ENCODE results near the gene LSP1. TPM values are rescaled to one million over a fixed set of nuclear protein-coding genes. Genes with fewer than 3 reads are reported as not detected.

LSP1 gene
- polyA plus RNA-seq, 1 donor, result 54.4 TPM

- no peak for DNase-seq (ENCODE audit: low read depth)
These were observed 28.5 kb upstream of the LSP1 start for GRCh38 chr11:1824221-1825038.

DNA sequence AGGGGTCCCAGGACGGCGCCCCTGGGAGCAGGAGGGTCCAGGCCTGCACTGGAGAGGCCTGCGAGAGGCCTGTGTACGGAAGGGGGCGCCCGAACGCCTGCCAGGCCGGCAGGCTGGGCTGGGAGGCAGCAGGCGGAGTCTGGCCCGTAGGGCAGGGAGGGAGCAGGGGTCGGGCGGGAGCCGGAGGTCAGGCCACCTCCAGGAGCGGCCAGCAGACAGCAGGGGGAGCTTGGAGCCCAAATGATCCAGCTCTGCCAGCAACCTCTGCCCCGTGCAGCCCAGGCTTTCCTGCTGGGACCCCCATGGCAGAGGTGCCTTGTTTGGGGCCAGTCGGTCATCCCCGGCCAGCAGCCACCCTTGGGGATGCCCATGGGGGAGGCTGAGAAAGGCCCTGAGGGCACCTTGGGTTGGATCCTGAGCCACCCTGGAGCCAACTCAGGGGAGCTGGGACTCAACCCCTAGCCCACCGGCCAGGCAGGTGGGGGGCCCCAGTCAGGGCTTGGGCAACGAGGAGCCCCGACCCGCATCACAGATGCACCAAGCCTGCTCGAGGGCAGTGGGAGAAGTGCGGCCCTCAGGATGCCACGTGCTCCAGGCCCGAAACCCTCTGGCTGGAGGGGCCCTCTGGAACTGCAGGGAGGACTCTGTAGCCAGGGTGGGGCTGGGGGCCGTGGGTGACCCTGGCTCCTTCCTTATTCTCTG lies 27.7 kb upstream of the LSP1 start:
- no peak for DNase-seq (ENCODE audit: low read depth)

- no peak for DNase-seq (ENCODE audit: low read depth)
These were observed 27.0 kb upstream of the LSP1 start for GRCh38 chr11:1825785-1826451.

DNA sequence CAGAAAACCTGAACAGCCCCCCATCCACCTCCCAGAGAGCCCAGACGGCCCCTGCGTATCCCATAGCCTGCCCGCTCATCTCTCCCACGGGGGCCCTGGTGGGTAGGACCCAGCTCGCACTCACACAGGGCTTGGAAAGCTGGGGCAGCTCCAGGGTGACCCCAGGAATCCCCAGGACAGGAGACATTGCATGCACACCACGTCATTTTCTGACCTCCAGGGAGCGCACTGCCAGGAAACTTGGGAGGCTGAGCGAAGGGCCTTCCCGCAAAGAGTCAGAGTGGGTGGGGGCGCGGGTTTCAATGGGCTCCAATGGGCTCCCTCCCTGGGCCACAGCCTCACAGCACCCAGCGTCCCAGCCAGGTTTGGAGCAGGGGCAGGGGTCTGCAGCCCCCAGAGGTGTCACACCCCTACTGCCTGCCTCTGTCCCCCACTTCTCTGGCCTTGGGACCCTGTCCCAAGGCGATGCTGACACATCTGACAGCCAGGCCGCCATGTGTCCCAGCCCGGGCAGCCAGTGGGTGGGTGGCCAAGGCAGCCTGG lies 26.3 kb upstream of the LSP1 start:
- DNase-seq (ENCODE audit: low read depth), result no peak

- no peak for DNase-seq (ENCODE audit: low read depth)
These were observed 25.6 kb upstream of the LSP1 start for GRCh38 chr11:1827095-1827813.

DNA sequence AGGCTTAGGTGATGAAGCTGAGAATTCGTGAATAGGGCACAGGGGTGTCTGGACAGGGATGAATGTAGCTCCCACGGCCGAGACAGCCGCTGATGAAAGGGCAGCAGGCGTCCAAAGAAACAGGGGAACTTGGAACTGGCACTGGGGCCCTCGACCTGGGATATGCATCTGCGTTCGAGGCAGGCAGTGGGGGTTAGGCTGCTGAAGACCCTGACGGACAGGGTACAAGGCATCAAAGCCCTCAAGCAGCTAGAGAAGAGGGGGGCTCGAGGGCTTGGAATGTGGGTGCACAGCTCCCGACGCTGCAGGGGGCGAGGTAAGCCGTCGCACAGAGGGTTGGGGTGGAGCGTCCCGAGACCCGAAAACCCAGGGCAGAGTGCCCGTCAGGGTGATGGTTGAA lies 25.0 kb upstream of the LSP1 start:
- DNase-seq (ENCODE audit: low read depth), result no peak

- DNase-seq (ENCODE audit: low read depth), result no peak
These were observed 24.3 kb upstream of the LSP1 start for GRCh38 chr11:1828542-1828941.

DNA sequence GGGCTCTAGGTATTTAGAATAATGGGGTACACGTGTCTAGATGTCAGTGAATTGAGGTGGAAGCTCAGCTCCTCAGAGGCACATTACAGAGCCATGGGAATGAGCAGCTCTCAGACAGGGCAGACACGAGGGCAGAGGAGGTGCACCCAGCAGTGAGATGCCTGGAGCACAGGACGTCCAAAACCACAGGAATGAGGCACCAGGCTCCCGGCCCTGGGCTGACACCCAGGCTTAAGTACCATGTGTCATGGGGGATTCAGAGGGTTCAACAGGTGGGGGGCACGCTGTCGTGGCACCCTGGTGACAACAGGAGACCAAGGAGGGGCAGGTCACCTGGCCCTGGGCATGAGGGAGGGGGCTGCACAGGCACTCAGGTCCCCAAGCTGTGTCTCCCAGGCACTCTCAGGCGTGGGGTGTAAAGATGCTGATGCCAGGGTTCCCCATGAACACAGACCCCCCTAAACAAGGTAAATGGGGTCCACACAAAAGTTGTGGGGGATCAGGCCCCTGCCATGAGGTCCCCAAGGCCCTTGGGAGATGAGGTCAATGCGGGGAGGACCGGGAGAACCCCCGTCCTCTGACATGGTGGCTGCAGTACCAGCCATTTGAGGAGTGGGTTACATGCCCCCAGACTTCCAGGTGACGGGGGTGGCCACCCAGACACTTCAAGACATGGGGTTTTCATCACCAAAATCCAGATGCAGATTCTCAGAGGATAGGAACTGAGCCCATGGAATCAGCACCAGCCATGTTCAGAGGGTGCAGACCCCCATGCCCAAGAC lies 23.7 kb upstream of the LSP1 start:
- no peak for DNase-seq (ENCODE audit: low read depth)

DNA sequence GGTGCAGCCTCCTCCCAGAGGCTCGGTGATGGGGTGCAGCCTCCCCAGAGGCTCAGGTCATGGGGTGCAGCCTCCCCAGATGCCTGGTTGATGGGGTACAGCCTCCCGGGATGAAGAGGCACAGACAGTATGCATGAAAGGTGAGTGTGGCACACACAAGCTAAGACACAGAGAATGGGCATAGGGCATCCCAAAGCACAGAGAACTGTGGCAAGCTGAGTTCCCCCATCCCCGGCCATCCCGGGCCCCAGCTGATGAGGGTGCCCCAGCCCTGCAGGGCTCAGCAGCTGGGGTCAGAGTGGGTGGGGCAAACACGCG lies 22.9 kb upstream of the LSP1 start:
- DNase-seq (ENCODE audit: low read depth), result no peak

DNA sequence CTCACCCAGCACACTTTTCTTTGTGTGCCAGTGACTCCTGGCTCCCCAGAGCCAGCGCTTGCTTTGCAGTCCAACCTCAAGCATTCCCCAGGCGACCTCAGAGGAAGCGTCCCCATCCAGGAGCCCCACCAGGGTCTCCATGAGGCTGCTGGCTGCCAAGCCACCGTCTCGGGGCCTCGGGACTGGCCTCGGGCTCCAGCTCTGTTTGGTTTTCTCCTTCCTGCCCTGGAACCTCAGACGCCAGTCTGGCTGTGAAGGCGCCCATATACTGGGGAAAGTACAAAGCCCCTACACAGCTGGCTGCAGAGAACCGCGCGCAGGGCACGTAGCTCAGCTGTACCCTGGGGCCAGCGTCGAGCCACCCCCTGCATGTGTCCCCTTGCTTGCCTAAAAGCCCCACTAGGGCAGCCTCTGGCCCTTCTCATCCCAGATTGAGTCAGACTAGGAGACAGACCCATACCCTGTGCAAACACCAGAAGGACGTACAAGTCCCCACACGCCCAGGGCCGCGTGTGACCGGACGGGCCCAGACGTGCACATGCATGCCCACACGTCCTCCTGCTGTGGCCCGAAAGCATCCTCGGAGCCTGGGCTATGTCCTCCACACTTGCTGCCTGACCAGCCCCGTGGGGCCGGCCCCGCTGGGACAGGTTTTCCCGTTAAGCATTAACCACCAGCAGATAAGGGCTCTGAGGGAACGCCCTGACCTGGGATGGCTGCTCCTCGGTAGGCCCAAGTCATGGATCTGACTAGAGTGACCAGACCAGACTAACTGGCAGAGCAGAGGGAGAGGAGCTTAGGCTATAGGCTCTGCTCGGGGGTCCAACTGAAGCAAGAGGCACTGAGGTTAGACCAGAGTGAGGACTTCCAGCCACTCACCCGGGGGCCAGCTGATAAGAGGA lies 22.3 kb upstream of the LSP1 start:
- no peak for DNase-seq (ENCODE audit: low read depth)

- no peak for DNase-seq (ENCODE audit: low read depth)
These were observed 21.3 kb upstream of the LSP1 start for GRCh38 chr11:1831338-1832210.

DNA sequence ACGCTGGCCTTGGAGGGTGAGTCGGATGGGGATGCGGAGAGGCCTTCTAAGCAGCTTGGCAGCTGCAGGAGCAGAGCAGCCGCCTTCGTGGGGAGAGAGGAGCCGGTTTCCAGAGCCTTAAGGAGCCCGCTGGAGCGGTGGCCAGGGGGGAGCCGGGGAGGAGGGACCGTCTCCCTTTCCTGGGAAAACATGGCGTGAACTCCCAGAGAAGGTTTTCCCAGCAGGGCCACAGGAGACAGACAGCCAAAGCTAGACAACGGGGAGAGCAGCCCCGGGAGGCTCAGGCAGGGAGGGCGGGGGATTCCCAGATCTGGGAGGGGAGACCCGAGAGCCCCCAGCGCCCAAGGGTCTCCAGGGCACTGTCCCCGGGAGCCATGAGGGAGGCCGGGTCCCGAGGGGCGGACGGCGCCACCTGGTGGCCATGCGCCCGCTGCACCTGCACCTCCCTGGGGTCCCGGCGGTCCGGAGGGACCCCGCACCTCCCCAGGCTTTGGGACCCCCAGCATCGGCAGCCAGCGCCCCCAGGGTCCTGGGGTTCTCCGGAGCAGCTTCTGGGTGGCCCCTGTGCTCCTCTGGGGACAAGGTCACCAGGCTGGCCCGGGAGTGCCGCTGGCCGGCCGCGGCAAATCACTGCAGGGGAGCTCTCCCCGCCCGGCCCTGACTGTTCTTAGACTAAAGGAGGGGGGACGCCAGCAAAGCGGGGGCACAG lies 20.5 kb upstream of the LSP1 start:
- DNase-seq (ENCODE audit: low read depth), result no peak

DNA sequence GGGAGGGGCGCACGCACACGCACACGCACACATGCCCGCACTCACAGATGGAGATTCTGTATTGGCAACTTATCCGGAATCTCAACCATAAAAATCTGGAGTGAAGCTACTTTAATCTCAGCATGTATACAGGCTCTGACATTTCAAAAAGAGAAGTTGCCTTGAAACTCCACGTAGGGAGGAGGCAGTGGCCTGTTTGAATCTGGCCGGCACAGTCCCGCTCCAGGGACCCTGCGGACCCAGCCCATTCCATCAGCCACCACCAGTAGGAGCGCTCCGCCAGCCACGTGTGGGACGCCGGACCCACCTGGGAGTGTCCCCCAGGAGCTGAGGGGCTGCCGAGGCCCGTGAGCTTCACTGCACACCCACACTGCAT lies 20.0 kb upstream of the LSP1 start:
- DNase-seq (ENCODE audit: low read depth), result no peak

DNA sequence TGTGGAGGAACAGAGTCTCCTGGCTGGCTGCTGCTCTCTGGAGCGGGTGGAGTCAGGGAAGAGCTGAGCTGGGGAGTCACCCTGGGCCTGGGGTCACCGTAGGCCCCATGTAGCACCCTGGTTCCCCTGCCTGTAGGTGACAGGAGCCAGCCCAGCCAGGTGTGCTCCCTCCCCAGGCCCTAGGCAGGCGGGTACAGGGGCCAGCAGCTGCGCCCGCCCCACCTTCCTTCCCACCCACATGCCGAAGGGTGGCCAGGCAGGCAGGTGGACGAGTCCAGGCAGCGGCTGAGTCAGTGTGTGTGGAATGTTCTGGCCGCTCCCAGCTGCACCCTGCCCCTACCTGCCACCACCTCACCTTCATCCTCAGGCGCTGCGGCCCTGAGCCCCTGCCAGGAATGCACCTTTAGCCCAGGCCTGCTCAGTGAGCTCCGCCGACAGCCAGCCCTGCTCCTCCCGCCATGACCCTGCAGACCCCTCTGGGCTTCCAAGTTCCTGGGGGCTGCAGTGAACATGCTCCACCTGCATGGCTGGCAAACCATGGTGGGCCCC lies 18.7 kb upstream of the LSP1 start:
- no peak for DNase-seq (ENCODE audit: low read depth)

GRCh38 chr11:1834779-1835670 lies 17.9 kb upstream of the LSP1 start, which contains the start of gene SYT8:
Gene SYT8 (plus strand): TSS chr11:1834990. CDS start chr11:1835106, 116 bp downstream.
- DNase-seq (ENCODE audit: low read depth), result no peak

DNA sequence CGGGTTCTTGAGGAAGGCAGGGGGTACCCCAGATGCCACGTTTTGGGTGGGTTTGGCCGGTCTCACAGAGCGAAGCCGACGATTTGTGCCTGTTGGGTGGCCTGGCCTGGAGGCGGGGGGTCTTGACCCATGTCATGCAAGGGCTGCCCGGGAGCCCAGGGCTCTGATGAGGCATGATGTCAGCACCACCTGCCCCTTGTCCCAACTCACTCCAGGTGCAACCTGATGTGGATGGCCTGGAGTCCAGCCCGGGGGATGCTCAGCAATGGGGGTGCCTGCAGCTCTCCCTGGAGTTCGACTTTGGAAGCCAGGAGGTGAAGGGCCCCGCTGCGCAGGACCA lies 17.2 kb upstream of the LSP1 start:
- no peak for DNase-seq (ENCODE audit: low read depth)

Data from forelimb muscle (tissue), 1 donor.